ENCODE results near the gene HS3ST1.
"Not testable (repeated sequence)": the region's sequence is repeated elsewhere in the genome, so short reads cannot be mapped to it uniquely, and the experiment has no call there.

HS3ST1 gene

GRCh38 chr4:11399461-11399971, 29.2 kb downstream of the HS3ST1 start:
- no peak for DNase-seq

GRCh38 chr4:11397819-11398610, 30.7 kb downstream of the HS3ST1 start:
- no peak for DNase-seq

DNA sequence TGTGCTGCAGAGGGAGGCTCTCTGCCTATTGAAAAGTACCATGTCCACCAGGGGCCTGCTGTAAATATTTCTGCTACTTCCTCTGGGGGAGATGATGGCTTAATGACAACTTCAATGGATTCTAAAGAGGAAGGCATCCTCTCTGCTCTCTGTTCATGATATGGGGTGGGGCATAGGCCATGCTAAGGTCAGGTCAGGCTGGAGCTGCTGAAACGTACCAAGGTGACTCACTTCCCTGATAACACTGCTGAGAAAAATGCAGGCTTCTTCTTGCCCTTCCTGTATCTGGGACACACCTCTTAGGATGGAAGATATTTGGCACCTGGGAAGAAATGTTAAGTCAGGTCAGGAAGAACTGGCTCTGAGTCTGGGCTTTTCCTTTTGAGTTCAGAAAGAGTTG, 31.5 kb downstream of the HS3ST1 start:
- no peak for DNase-seq

DNA sequence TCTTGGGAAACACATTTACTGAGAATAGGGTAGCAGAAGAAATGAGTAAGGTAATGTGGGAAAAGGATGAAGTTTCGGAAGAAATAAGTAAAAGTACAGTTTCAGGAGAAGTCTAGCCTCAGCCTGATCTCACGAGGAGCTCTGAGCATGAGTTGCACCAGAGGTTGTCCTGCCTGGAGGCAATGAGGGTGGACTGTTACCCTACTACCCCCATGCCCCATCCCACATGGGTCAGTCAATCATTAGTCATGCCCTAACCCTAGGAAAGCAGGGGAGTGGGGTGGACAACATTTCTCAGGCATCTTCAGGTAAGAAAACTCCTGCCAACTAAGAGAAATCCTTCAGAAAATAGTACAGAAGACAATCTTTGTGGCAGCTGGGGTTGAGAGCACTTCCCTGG, 35.1 kb downstream of the HS3ST1 start:
- no peak for DNase-seq

GRCh38 chr4:11384072-11384471, 44.6 kb downstream of the HS3ST1 start:
- not testable (repeated sequence) for DNase-seq

GRCh38 chr4:11376571-11376970, 52.1 kb downstream of the HS3ST1 start:
- DNase-seq: no peak

GRCh38 chr4:11376146-11376545, 52.5 kb downstream of the HS3ST1 start:
- no peak for DNase-seq

DNA sequence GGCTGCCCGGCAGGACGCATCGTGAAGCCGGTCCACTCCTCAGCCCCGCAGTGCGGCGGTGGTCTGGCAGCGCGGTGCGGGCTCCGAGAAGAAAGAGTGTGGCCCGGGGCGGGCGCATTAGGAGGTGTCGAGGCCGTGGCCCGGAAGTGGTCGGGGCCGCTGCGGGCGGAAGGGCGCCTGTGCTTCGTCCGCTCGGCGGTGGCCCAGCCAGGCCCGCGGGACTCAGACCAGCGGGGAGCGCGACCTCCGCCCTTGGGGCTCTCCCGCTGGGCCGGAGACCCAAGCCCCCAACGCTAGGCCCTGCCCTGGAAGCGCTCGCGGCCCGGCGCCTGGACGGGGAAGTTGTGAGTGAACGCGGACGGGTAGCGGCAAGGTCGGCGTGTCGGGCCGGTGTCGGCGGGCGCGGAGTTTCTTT, 60.0 kb downstream of the HS3ST1 start:
- DNase-seq: no peak

- peak; percentile 51 for DNase-seq
Measured at GRCh38 chr4:11367371-11367770, 61.3 kb downstream of the HS3ST1 start.

DNA sequence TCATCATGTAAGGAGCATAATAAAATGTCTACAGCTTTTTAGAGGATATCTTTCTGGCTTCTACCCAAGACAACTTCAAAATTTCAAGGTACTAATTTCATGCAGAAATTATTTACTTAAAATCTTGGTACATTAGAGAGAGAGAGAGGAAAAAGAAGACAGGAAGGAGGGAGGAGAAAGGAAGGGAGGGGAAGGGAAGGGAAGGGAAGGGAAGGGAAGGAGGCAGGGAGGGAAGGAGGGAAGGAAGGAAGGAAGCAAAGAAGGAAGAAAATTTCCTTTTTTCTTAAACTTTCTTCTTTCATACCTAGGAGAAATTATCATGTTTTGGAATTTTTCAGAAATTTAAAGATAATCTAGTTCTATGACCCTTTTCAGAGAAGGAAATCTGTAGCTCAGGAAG, 61.8 kb downstream of the HS3ST1 start:
- DNase-seq: no peak

DNA sequence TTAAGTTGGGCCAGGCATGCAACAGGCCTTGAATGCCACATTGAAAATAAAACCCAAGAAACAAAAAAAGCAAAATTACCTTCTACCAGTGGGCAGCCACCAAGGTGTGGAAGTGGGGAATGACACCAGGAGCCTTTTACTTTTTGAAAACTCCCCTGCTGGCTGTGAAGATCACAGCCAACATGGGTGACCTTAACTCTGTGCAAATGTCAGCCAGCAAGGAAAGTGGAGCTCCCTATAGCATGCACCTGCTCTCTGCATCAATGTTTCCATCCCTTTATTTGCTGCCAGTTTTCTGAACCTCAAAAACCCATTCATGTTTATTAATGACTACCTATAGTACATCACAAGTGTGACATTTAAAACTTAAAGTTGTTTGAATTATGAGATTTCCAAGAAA, 63.7 kb downstream of the HS3ST1 start:
- DNase-seq: no peak

GRCh38 chr4:11359591-11359990, 69.1 kb downstream of the HS3ST1 start:
- no peak for DNase-seq

- no peak for DNase-seq
Measured at GRCh38 chr4:11355226-11355625, 73.5 kb downstream of the HS3ST1 start.

- no peak for DNase-seq
Measured at GRCh38 chr4:11354531-11354930, 74.2 kb downstream of the HS3ST1 start.

DNA sequence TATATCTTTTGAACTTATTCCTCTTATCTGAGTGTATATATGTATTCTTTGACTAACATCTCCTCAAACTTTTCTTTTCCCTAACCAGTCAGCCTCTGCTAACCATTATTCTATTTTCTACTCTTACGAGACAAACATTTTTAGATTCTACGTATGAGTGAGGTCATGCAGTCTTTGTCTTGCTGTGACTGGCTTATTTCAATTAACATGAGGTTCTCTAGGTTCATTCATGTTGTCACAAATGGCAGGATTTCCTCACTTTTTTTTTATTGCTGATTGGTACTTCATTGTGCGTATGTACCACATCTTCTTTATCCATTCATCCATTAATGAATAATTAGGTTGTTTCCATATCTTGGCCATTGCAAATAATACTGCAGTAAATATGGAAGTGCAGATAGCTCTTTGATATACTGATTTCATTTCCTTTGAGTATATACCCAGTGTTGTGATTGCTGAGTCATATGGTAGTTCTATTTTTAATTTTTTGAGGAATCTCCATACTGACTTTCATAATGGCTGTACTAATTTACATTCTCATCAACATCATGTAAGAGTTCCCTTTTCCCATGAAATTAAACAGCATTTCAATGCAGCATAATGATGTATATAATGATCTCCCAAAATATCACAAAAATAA, 80.1 kb downstream of the HS3ST1 start:
- peak; percentile 28 for DNase-seq

DNA sequence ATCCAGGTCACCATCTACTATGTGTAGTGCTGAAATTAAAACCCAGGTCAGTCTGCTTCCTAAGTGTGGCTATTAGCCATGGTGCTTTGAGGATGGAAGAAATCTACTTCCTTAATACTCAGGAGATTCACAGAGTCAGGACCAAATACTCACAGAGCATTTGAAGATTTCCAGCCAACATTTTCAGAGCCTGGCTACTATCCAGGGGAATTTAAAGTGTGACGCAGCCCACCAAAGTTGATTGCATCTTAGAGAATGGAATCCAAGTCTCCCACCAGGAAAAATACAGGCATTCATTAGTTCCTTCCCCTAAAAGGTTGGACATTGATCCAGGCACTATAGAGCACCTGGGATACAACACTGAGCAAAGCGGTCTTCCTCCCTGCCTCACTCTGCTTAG, 83.8 kb downstream of the HS3ST1 start:
- DNase-seq: peak; percentile 4

GRCh38 chr4:11343536-11343935, 85.2 kb downstream of the HS3ST1 start:
- DNase-seq: no peak

Data from fibroblast of skin of back (primary cell).